Activated CD8-positive, alpha-beta T cell treated with anti-CD3 and anti-CD28 coated beads for 36 hours (primary cell): ENCODE data around the gene KDM2A. TPM values are rescaled to one million over a fixed set of nuclear protein-coding genes. Genes with fewer than 3 reads are reported as not detected.
"Not testable (repeated sequence)": the region's sequence is repeated elsewhere in the genome, so short reads cannot be mapped to it uniquely, and the experiment has no call there.

Source experiments
- ATAC-seq: fragments of 200-7000 bp; cut with Tn5 transposase; one replicate; pipeline ENCODE4 v1.10.0; 2021; ENCODE audit warnings: mild to moderate bottlenecking, moderate library complexity
- CTCF ChIA-PET: fragments of 350-600 bp; sonication (Branson Sonifier 250); formaldehyde crosslinking; loops from one replicate; lab custom pipeline; 2021; ENCODE audit warnings: antibody characterized with exemption; lab: Charles Lee
- POLR2A ChIA-PET: fragments of 350-600 bp; sonication (Branson Sonifier 250); formaldehyde crosslinking; loops from one replicate; lab custom pipeline; 2021; ENCODE audit warnings: antibody characterized with exemption; lab: Charles Lee
- DNase-seq: peaks from one replicate; pipeline ENCODE4 v3.0.0-alpha.2; 2020
- H3K27ac Mint-ChIP-seq: one replicate; pipeline ENCODE4 v1.8.0; 2021; ENCODE audit warnings: mild to moderate bottlenecking, mixed read lengths
- H3K27me3 Mint-ChIP-seq: one replicate; pipeline ENCODE4 v1.8.0; 2021; ENCODE audit warnings: mixed read lengths
- H3K36me3 Mint-ChIP-seq: one replicate; pipeline ENCODE4 v1.8.0; 2021; ENCODE audit warnings: low read depth, mixed read lengths
- H3K4me1 Mint-ChIP-seq: one replicate; pipeline ENCODE4 v1.8.0; 2021; ENCODE audit warnings: low read depth, mixed read lengths
- H3K4me3 Mint-ChIP-seq: one replicate; pipeline ENCODE4 v1.8.0; 2021; ENCODE audit warnings: mild to moderate bottlenecking, moderate library complexity, mixed read lengths
- H3K9me3 Mint-ChIP-seq: one replicate; pipeline ENCODE4 v1.8.0; 2021; ENCODE audit warnings: mixed read lengths
- CTCF ChIP-seq: fragments of 200-600 bp; IDR thresholded peaks from one replicate; pipeline ENCODE4 v1.8.0; 2022; ENCODE audit warnings: antibody characterized with exemption, mild to moderate bottlenecking
- intact Hi-C: fragments of 100-400 bp; cut with micrococcal nuclease; formaldehyde crosslinking; loops from one replicate; pipeline ENCODE4 v1.10.0; 2022
- total RNA-seq, 2 experiments: library from RNA; stranded (reverse); gene quantifications; one replicate each; pipeline ENCODE4 v1.2.3, GENCODE V29; 2021

Gene KDM2A
- total RNA-seq, 2 experiments from 2014 or later, result 79.6 to 88.1 TPM

GRCh38 chr11:67197606-67198005, 78.5 kb downstream of the KDM2A start:
- DNase-seq (no peak), ATAC-seq (no peak)
- Mint-ChIP-seq H3K9me3 (no peaks in the 10 kb centered on the region), H3K36me3 (peaks cover 11% of the 10 kb centered on the region), H3K27ac (no peak overlapping the region), H3K4me3 (no peak overlapping the region), H3K27me3 (no peaks in the 10 kb centered on the region), H3K4me1 (peaks cover 3% of the 10 kb centered on the region)
- intact Hi-C loops, result no loop called here
- CTCF ChIA-PET, result interaction anchor here (0.7 to 1.0 kb wide), 5 partner anchors 27 to 144 kb away, joined by 3 to 4 read pairs (median 3); no protein-coding TSS in a partner anchor
- no peak for TF ChIP-seq CTCF
- POLR2A ChIA-PET, result interaction anchor here (0.7 kb wide), 1 partner anchor 96 kb away, joined by 5 read pairs; no protein-coding TSS in a partner anchor

- H3K27me3 Mint-ChIP-seq, ATAC-seq, POLR2A ChIA-PET, H3K4me3 Mint-ChIP-seq, intact Hi-C loops, DNase-seq, H3K9me3 Mint-ChIP-seq, H3K4me1 Mint-ChIP-seq: not testable (repeated sequence)
- peaks cover 12% of the 10 kb centered on the region for H3K36me3 Mint-ChIP-seq
- CTCF ChIA-PET, result interaction anchor here (1.1 kb wide), 1 partner anchor 12 kb away, joined by 5 read pairs; no protein-coding TSS in a partner anchor
- peak overlapping the region; percentile 59 for H3K27ac Mint-ChIP-seq
Observed at GRCh38 chr11:67198781-67199180, 79.7 kb downstream of the KDM2A start.

GRCh38 chr11:67199751-67200150, 80.7 kb downstream of the KDM2A start:
- no peak for TF ChIP-seq CTCF
- H3K27ac Mint-ChIP-seq, result no peak overlapping the region
- CTCF ChIA-PET, result interaction anchor here (1.1 kb wide), 1 partner anchor 13 kb away, joined by 5 read pairs; no protein-coding TSS in a partner anchor

GRCh38 chr11:67202028-67202427, 83.0 kb downstream of the KDM2A start:
- no peak for TF ChIP-seq CTCF
- H3K4me3 Mint-ChIP-seq, result no peak overlapping the region
- H3K36me3 Mint-ChIP-seq, result peaks cover 7% of the 10 kb centered on the region
- POLR2A ChIA-PET, result no interaction called here
- no peaks in the 10 kb centered on the region for H3K9me3 Mint-ChIP-seq
- H3K27me3 Mint-ChIP-seq, result no peaks in the 10 kb centered on the region
- DNase-seq (no peak), ATAC-seq (no peak)
- CTCF ChIA-PET, result no interaction called here
- no peak overlapping the region for H3K27ac Mint-ChIP-seq
- peaks cover 6% of the 10 kb centered on the region for H3K4me1 Mint-ChIP-seq
- intact Hi-C loops, result no loop called here

More at GRCh38 chr11:67199751-67200150, 80.7 kb downstream of the KDM2A start:
- H3K4me1 Mint-ChIP-seq, result peaks cover 6% of the 10 kb centered on the region
- no peaks in the 10 kb centered on the region for H3K9me3 Mint-ChIP-seq
- DNase-seq (no peak), ATAC-seq (no peak)
- no peaks in the 10 kb centered on the region for H3K27me3 Mint-ChIP-seq
- intact Hi-C loops, result no loop called here
- POLR2A ChIA-PET, result interaction anchor here (0.6 kb wide), 1 partner anchor 10 kb away, joined by 3 read pairs; no protein-coding TSS in a partner anchor
- no peak overlapping the region for H3K4me3 Mint-ChIP-seq
- H3K36me3 Mint-ChIP-seq, result peaks cover 10% of the 10 kb centered on the region

GRCh38 chr11:67204822-67205221, 85.8 kb downstream of the KDM2A start:
- no peak for ATAC-seq
- POLR2A ChIA-PET, result interaction anchor here (1.1 kb wide), 1 partner anchor 35 kb away, joined by 3 read pairs; no protein-coding TSS in a partner anchor

GRCh38 chr11:67209222-67209621, 90.2 kb downstream of the KDM2A start:
- CTCF ChIA-PET, H3K4me3 Mint-ChIP-seq, H3K27me3 Mint-ChIP-seq, H3K9me3 Mint-ChIP-seq, intact Hi-C loops, POLR2A ChIA-PET, ATAC-seq, H3K27ac Mint-ChIP-seq, DNase-seq: not testable (repeated sequence)
- Mint-ChIP-seq H3K36me3 (peaks cover 23% of the 10 kb centered on the region), H3K4me1 (peaks cover 12% of the 10 kb centered on the region)

More at GRCh38 chr11:67204822-67205221, 85.8 kb downstream of the KDM2A start:
- Mint-ChIP-seq H3K27me3 (no peaks in the 10 kb centered on the region), H3K4me3 (no peak overlapping the region), H3K9me3 (no peaks in the 10 kb centered on the region), H3K36me3 (peaks cover 13% of the 10 kb centered on the region), H3K4me1 (peaks cover 2% of the 10 kb centered on the region), H3K27ac (no peak overlapping the region)
- no peak for DNase-seq
- intact Hi-C loops, result no loop called here
- no peak for TF ChIP-seq CTCF
- CTCF ChIA-PET, result interaction anchor here (0.8 to 1.9 kb wide), 5 partner anchors 10 to 147 kb away, joined by 3 to 4 read pairs (median 4); no protein-coding TSS in a partner anchor
